H9 (cell line): ENCODE results near the gene BACE2. TPM values are rescaled to one million over a fixed set of nuclear protein-coding genes. Genes with fewer than 3 reads are reported as not detected.

ENCODE experiments used
- DNase-seq: peaks from one replicate; pipeline ENCODE4 v3.0.0-alpha.2; 2017
- H2AFZ ChIP-seq: one replicate; pipeline ENCODE4 v1.6.1; 2013; ENCODE audit warnings: mild to moderate bottlenecking, low read length, control low read depth, moderate library complexity
- H2AK5ac ChIP-seq: 2 replicates; pipeline ENCODE4 v1.6.1; 2013; ENCODE audit warnings: low read length, control low read depth, mixed read lengths; ENCODE audit not compliant: insufficient read length
- H2BK120ac ChIP-seq: one replicate; pipeline ENCODE4 v1.6.1; 2013; ENCODE audit warnings: low read depth, mild to moderate bottlenecking, low read length, control low read depth, inconsistent platforms; ENCODE audit not compliant: poor library complexity, severe bottlenecking
- H2BK12ac ChIP-seq: 2 replicates; pipeline ENCODE4 v1.6.1; 2013; ENCODE audit warnings: low read length, control low read depth, mixed read lengths, low read depth; ENCODE audit not compliant: insufficient read length
- H2BK15ac ChIP-seq: 2 replicates; pipeline ENCODE4 v1.6.1; 2013; ENCODE audit warnings: low read depth, low read length, control low read depth
- H2BK20ac ChIP-seq: one replicate; pipeline ENCODE4 v1.6.1; 2013; ENCODE audit warnings: low read depth, mild to moderate bottlenecking, low read length, control low read depth, inconsistent platforms; ENCODE audit not compliant: poor library complexity, severe bottlenecking
- H2BK5ac ChIP-seq: 2 replicates; pipeline ENCODE4 v1.6.1; 2013; ENCODE audit warnings: low read length, control low read depth, mixed read lengths; ENCODE audit not compliant: insufficient read length
- H3K14ac ChIP-seq: 2 replicates; pipeline ENCODE4 v1.6.1; 2013; ENCODE audit warnings: low read length, control low read depth; ENCODE audit not compliant: insufficient read depth
- H3K18ac ChIP-seq: 2 replicates; pipeline ENCODE4 v1.6.1; 2013; ENCODE audit warnings: low read depth, mild to moderate bottlenecking, mixed read lengths, low read length, control low read depth; ENCODE audit not compliant: insufficient read length
- H3K23ac ChIP-seq: 2 replicates; pipeline ENCODE4 v1.6.1; 2013; ENCODE audit warnings: low read length, control low read depth, mixed read lengths, low read depth; ENCODE audit not compliant: insufficient read length
- H3K23me2 ChIP-seq: 2 replicates; pipeline ENCODE4 v1.6.1; 2013; ENCODE audit warnings: low read depth, mild to moderate bottlenecking, mixed read lengths, low read length, control low read depth; ENCODE audit not compliant: insufficient read length, poor library complexity, severe bottlenecking
- H3K27ac ChIP-seq: 2 replicates; pipeline ENCODE4 v1.5.1; 2013; ENCODE audit warnings: low read length, control low read depth, mixed read lengths, low read depth; ENCODE audit not compliant: insufficient read length
- H3K27me3 ChIP-seq: 2 replicates; pipeline ENCODE4 v1.6.1; 2013; ENCODE audit warnings: low read length, control low read depth, inconsistent platforms; ENCODE audit not compliant: insufficient read depth
- H3K4ac ChIP-seq: 2 replicates; pipeline ENCODE4 v1.6.1; 2013; ENCODE audit warnings: low read depth, mild to moderate bottlenecking, control low read depth, inconsistent platforms, low read length, moderate library complexity
- H3K4me1 ChIP-seq: 2 replicates; pipeline ENCODE4 v1.6.1; 2013; ENCODE audit warnings: low read length, control low read depth, inconsistent platforms; ENCODE audit not compliant: insufficient read depth
- H3K4me2 ChIP-seq: 2 replicates; pipeline ENCODE4 v1.6.1; 2013; ENCODE audit warnings: low read length, control low read depth, mixed read lengths; ENCODE audit not compliant: insufficient read length, insufficient read depth
- H3K56ac ChIP-seq: 2 replicates; pipeline ENCODE4 v1.6.1; 2013; ENCODE audit warnings: low read depth, mild to moderate bottlenecking, mixed read lengths, low read length, control low read depth; ENCODE audit not compliant: insufficient read length
- H3K79me1 ChIP-seq: 2 replicates; pipeline ENCODE4 v1.6.1; 2013; ENCODE audit warnings: low read depth, mild to moderate bottlenecking, moderate library complexity, low read length, control low read depth, inconsistent platforms; ENCODE audit not compliant: insufficient read depth, poor library complexity, severe bottlenecking
- H3K79me2 ChIP-seq: 2 replicates; pipeline ENCODE4 v1.6.1; 2013; ENCODE audit warnings: low read length, control low read depth, inconsistent platforms; ENCODE audit not compliant: insufficient read depth
- H3K9ac ChIP-seq: 2 replicates; pipeline ENCODE4 v1.6.1; 2013; ENCODE audit warnings: low read length, control low read depth, mixed read lengths; ENCODE audit not compliant: insufficient read length; ENCODE audit errors: extremely low read depth
- H3K9me3 ChIP-seq: one replicate; pipeline ENCODE4 v1.6.1; 2013; ENCODE audit warnings: low read depth, low read length, inconsistent platforms; ENCODE audit not compliant: control insufficient read depth
- H3T11ph ChIP-seq: one replicate; pipeline ENCODE4 v1.6.1; 2013; ENCODE audit warnings: mild to moderate bottlenecking, low read length, control low read depth, inconsistent platforms
- H4K20me1 ChIP-seq: one replicate; pipeline ENCODE4 v1.6.1; 2013; ENCODE audit not compliant: control insufficient read depth, insufficient read length, insufficient read depth
- H4K5ac ChIP-seq: 2 replicates; pipeline ENCODE4 v1.6.1; 2013; ENCODE audit warnings: low read depth, mild to moderate bottlenecking, mixed read lengths, low read length, control low read depth; ENCODE audit not compliant: insufficient read length
- H4K8ac ChIP-seq: replicated peaks from 2 replicates; pipeline ENCODE4 v1.6.1; 2013; ENCODE audit warnings: low read length, control low read depth, mixed read lengths, low read depth; ENCODE audit not compliant: insufficient read length
- H4K91ac ChIP-seq: 2 replicates; pipeline ENCODE4 v1.6.1; 2013; ENCODE audit warnings: low read depth, mild to moderate bottlenecking, moderate library complexity, mixed read lengths, low read length, control low read depth; ENCODE audit not compliant: insufficient read length
- H3K27ac Mint-ChIP-seq, 3 experiments: 2 replicates in 2 of 3; 3 replicates in 1 of 3; pipeline ENCODE4 v1.8.0; 2020 to 2021; ENCODE audit warnings: mixed read lengths in 3 of 3, mild to moderate bottlenecking in 1 of 3, moderate library complexity in 1 of 3
- H3K27me3 Mint-ChIP-seq: 2 replicates; pipeline ENCODE4 v1.8.0; 2021; ENCODE audit warnings: low read depth, mild to moderate bottlenecking, moderate library complexity, mixed read lengths
- H3K36me3 Mint-ChIP-seq, 3 experiments: 2 replicates in 2 of 3; 3 replicates in 1 of 3; pipeline ENCODE4 v1.8.0; 2020 to 2021; ENCODE audit warnings: low read depth in 3 of 3, mixed read lengths in 3 of 3; ENCODE audit not compliant: insufficient read depth in 1 of 3
- H3K4me1 Mint-ChIP-seq, 2 experiments: 2 replicates each; pipeline ENCODE4 v1.8.0; 2020; ENCODE audit warnings: mixed read lengths in 2 of 2
- H3K4me3 Mint-ChIP-seq, 2 experiments: 2 replicates in 1 of 2; 3 replicates in 1 of 2; pipeline ENCODE4 v1.8.0; 2020 to 2021; ENCODE audit warnings: mild to moderate bottlenecking in 2 of 2, mixed read lengths in 2 of 2, moderate library complexity in 1 of 2
- H3K9me3 Mint-ChIP-seq, 2 experiments: 2 replicates in 1 of 2; 3 replicates in 1 of 2; pipeline ENCODE4 v1.8.0; 2020; ENCODE audit warnings: mild to moderate bottlenecking in 2 of 2, mixed read lengths in 2 of 2, moderate library complexity in 1 of 2
- CTCF ChIP-seq: fragments of 200-600 bp; sonication (generic); conservative IDR thresholded peaks from 3 replicates; pipeline ENCODE4 v1.8.0; 2021; ENCODE audit warnings: antibody characterized with exemption, mild to moderate bottlenecking
- WGBS: extraction: QIAGEN DNeasy Blood & Tissue Kit; methylation state at CpG from one replicate; pipeline ENCODE4 v1.1.7; 2013; ENCODE audit warnings: missing lambda C conversion rate, low lambda C conversion rate, mixed read lengths; ENCODE audit not compliant: insufficient read length; ENCODE audit errors: extremely low coverage; 5-methylcytosine and 5-hydroxymethylcytosine counted together
- total RNA-seq: library from RNA; stranded (reverse); gene quantifications from 2 replicates; pipeline ENCODE4 v1.2.1, GENCODE V29; 2021

The BACE2 gene
- total RNA-seq, 1 experiment from 2014 or later, result 8.0 TPM

GRCh38 chr21:41124641-41125201 is 43.2 kb upstream of the BACE2 start:
- no peak overlapping the region for H3K9ac ChIP-seq
- H3K79me1 ChIP-seq, result no peaks in the 10 kb centered on the region
- H3K4me2 ChIP-seq, result no peak overlapping the region
- H2AFZ ChIP-seq, result no peak overlapping the region
- peaks cover 0 to 2% of the 10 kb centered on the region in 2 experiments; a peak in 1 of 4 replicates for H3K4me1 Mint-ChIP-seq
- peaks cover 19% of the 10 kb centered on the region for H3K27me3 Mint-ChIP-seq
- no peak overlapping the region for H2BK15ac ChIP-seq
- no peaks in the 10 kb centered on the region for H3K4me1 ChIP-seq
- H3K4ac ChIP-seq, result no peak overlapping the region
- H3K4me3 Mint-ChIP-seq, result no peak overlapping the region
- H3K27ac ChIP-seq, result no peak overlapping the region
- no peak overlapping the region for H2BK5ac ChIP-seq
- H4K5ac ChIP-seq, result no peak overlapping the region
- no peak overlapping the region for H3K14ac ChIP-seq
- no peak overlapping the region for H3K56ac ChIP-seq
- H3K18ac ChIP-seq, result no peak overlapping the region
- H4K8ac ChIP-seq, result no peak overlapping the region
- H3K9me3 Mint-ChIP-seq, result peaks cover 7 to 12% of the 10 kb centered on the region in 2 experiments
- H4K91ac ChIP-seq, result no peak overlapping the region
- no peaks in the 10 kb centered on the region for H3K27me3 ChIP-seq
- no CpG with 5 or more reads among the region's 13 CpGs for WGBS
- no peak for DNase-seq
- no peak overlapping the region for H2BK120ac ChIP-seq
- H2BK20ac ChIP-seq, result no peak overlapping the region
- H3K23ac ChIP-seq, result no peak overlapping the region
- no peaks in the 10 kb centered on the region for H3K9me3 ChIP-seq
- TF ChIP-seq CTCF, result no peak
- no peak overlapping the region for H3T11ph ChIP-seq
- peaks cover 0 to 2% (median 0%) of the 10 kb centered on the region in 3 experiments; a peak in 1 of 7 replicates for H3K36me3 Mint-ChIP-seq
- no peak overlapping the region for H3K27ac Mint-ChIP-seq
- H2BK12ac ChIP-seq, result no peak overlapping the region
- H3K23me2 ChIP-seq, result no peaks in the 10 kb centered on the region
- no peaks in the 10 kb centered on the region for H3K79me2 ChIP-seq
- H2AK5ac ChIP-seq, result no peak overlapping the region
- H4K20me1 ChIP-seq, result no peaks in the 10 kb centered on the region
